Neural crest cell (in vitro differentiated cells): ENCODE data around the gene GK. TPM values are rescaled to one million over a fixed set of nuclear protein-coding genes. Genes with fewer than 3 reads are reported as not detected.
"Not testable (repeated sequence)": the region's sequence is repeated elsewhere in the genome, so short reads cannot be mapped to it uniquely, and the experiment has no call there.

Source experiments
- DNase-seq: peaks from one replicate; pipeline ENCODE4 v3.0.0; 2021; ENCODE audit warnings: low read depth, mixed read lengths, low spot score
- H3K27ac Mint-ChIP-seq: one replicate; pipeline ENCODE4 v1.8.0; 2021; ENCODE audit warnings: mild to moderate bottlenecking, mixed read lengths; ENCODE audit not compliant: unreplicated experiment
- H3K27me3 Mint-ChIP-seq: 2 replicates; pipeline ENCODE4 v1.8.0; 2021; ENCODE audit warnings: low read depth, mild to moderate bottlenecking, mixed read lengths
- H3K36me3 Mint-ChIP-seq: 2 replicates; pipeline ENCODE4 v1.8.0; 2021; ENCODE audit warnings: low read depth, mild to moderate bottlenecking, mixed read lengths
- H3K4me1 Mint-ChIP-seq: 2 replicates; pipeline ENCODE4 v1.8.0; 2021; ENCODE audit warnings: mixed read lengths
- H3K4me3 Mint-ChIP-seq: one replicate; pipeline ENCODE4 v1.8.0; 2021; ENCODE audit warnings: mild to moderate bottlenecking, mixed read lengths
- H3K9me3 Mint-ChIP-seq: 2 replicates; pipeline ENCODE4 v1.8.0; 2021; ENCODE audit warnings: mixed read lengths
- CTCF ChIP-seq: fragments of 200-600 bp; sonication (generic); conservative IDR thresholded peaks from 2 replicates; pipeline ENCODE4 v1.5.0; 2021; ENCODE audit warnings: antibody characterized with exemption, mild to moderate bottlenecking
- total RNA-seq: library from RNA; stranded (reverse); gene quantifications from 2 replicates; pipeline ENCODE4 v1.2.1, GENCODE V29; 2021

Gene GK
- total RNA-seq, 1 donor from 2014 or later = 17.3 TPM

- Mint-ChIP-seq H3K4me3 (no peak overlapping the region), H3K4me1 (no peaks in the 10 kb centered on the region), H3K27ac (no peak overlapping the region), H3K36me3 (peaks cover 14% of the 10 kb centered on the region), H3K9me3 (peaks cover 3% of the 10 kb centered on the region), H3K27me3 (no peaks in the 10 kb centered on the region)
- no peak for TF ChIP-seq CTCF
- no peak for DNase-seq
Measured at GRCh38 chrX:30665471-30665870, 12.2 kb downstream of the GK start.

DNA sequence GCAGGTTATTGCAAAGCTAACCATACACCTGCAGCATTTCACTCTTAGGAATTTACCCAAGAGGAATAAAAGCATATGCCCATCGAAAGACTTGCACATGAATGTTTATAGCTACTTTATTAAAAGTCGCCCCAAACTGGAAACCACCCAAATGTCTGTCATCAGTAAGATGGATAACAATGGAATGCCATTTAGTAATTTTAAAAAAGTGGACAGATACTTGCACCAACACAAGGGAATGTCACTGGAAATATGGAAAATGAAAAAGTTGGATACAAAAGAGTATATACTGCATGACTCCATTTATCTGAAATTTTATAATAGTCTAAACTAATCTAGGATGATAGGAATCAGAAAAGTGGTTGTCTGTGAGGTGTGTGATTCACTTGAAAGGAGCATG lies 12.9 kb downstream of the GK start:
- no peak overlapping the region for H3K4me3 Mint-ChIP-seq
- H3K36me3 Mint-ChIP-seq = peaks cover 14% of the 10 kb centered on the region
- H3K27ac Mint-ChIP-seq = no peak overlapping the region
- DNase-seq = no peak
- no peak for TF ChIP-seq CTCF
- H3K4me1 Mint-ChIP-seq = no peaks in the 10 kb centered on the region
- no peaks in the 10 kb centered on the region for H3K27me3 Mint-ChIP-seq
- H3K9me3 Mint-ChIP-seq = peaks cover 3% of the 10 kb centered on the region

- no peak for DNase-seq
- peaks cover 16% of the 10 kb centered on the region for H3K36me3 Mint-ChIP-seq
- no peak overlapping the region for H3K27ac Mint-ChIP-seq
- no peak for TF ChIP-seq CTCF
- no peak overlapping the region for H3K4me3 Mint-ChIP-seq
- H3K9me3 Mint-ChIP-seq = peaks cover 3% of the 10 kb centered on the region
- no peaks in the 10 kb centered on the region for H3K27me3 Mint-ChIP-seq
- no peaks in the 10 kb centered on the region for H3K4me1 Mint-ChIP-seq
Measured at GRCh38 chrX:30668581-30668980, 15.4 kb downstream of the GK start.

- not testable (repeated sequence) for H3K4me1 Mint-ChIP-seq, DNase-seq
Measured at GRCh38 chrX:30671189-30671588, 18.0 kb downstream of the GK start.

DNA sequence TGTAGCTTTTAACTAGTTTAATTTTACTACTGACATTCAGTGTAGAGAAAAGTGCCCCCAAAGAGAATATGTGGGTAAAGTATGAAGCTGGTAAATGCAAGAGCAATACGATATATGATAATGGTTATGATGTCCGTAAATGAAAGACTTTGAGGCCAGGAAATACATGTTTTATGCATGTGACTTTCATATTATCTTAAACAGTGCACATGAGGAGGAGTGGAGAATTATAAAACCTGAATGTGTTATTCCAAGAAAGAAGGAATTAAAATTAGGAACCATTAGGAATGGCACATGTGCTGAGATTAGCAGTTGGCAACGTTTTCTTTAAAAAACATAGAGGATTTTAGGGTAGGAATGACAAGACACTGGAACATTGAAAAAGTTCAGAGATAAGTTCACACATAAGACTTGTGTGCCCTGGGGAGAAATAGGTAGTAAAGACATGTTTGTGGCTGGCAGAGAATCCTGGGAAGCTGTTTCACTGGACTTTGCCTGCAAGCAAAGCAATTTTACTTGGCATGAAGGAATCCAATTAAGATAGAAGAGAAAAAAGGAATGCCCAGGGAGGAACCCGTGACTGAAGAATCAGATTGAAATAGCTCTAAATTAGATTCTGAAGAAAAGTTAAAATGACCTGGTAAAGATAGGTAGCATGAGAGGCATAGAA lies 20.0 kb downstream of the GK start:
- TF ChIP-seq CTCF = no peak
- no peaks in the 10 kb centered on the region for H3K27me3 Mint-ChIP-seq
- H3K9me3 Mint-ChIP-seq = peaks cover 5% of the 10 kb centered on the region
- H3K4me1 Mint-ChIP-seq = no peaks in the 10 kb centered on the region
- peaks cover 20% of the 10 kb centered on the region for H3K36me3 Mint-ChIP-seq
- no peak overlapping the region for H3K27ac Mint-ChIP-seq
- DNase-seq = no peak
- H3K4me3 Mint-ChIP-seq = no peak overlapping the region

More at GRCh38 chrX:30671189-30671588, 18.0 kb downstream of the GK start:
- H3K27ac Mint-ChIP-seq, H3K4me3 Mint-ChIP-seq, H3K27me3 Mint-ChIP-seq, H3K9me3 Mint-ChIP-seq: not testable (repeated sequence)
- H3K36me3 Mint-ChIP-seq = peaks cover 21% of the 10 kb centered on the region

GRCh38 chrX:30673884-30674598 lies 20.8 kb downstream of the GK start:
- peaks cover 13% of the 10 kb centered on the region for H3K36me3 Mint-ChIP-seq
- H3K4me3 Mint-ChIP-seq = no peak overlapping the region
- no peak for DNase-seq
- no peak for TF ChIP-seq CTCF
- no peaks in the 10 kb centered on the region for H3K4me1 Mint-ChIP-seq
- no peak overlapping the region for H3K27ac Mint-ChIP-seq
- H3K27me3 Mint-ChIP-seq = no peaks in the 10 kb centered on the region
- H3K9me3 Mint-ChIP-seq = peaks cover 3% of the 10 kb centered on the region
